Suprapubic skin (tissue), 3 donors: ENCODE measurements around the gene TRAF3.

Experiments
- CTCF ChIP-seq, 2 donors: fragments of 200-600 bp in 1 of 2; fragments of 450-650 bp in 1 of 2; sonication (generic) in 1 of 2; IDR thresholded peaks; one replicate each; pipeline ENCODE4 v1.5.1; 2016 to 2019; ENCODE audit warnings: antibody characterized with exemption in 2 of 2, mild to moderate bottlenecking in 1 of 2, moderate library complexity in 1 of 2
- EP300 ChIP-seq: sonication (generic); formaldehyde crosslinking; IDR thresholded peaks from one replicate; pipeline ENCODE4 v1.6.1; 2017; ENCODE audit warnings: antibody characterized with exemption
- POLR2A ChIP-seq, 2 donors: fragments of 450-650 bp; IDR thresholded peaks; one replicate each; pipeline ENCODE4 v1.6.1; 2017; ENCODE audit warnings: antibody characterized with exemption in 2 of 2, mild to moderate bottlenecking in 2 of 2, moderate library complexity in 2 of 2

GRCh38 chr14:102805941-102806340 lies 28.7 kb downstream of the TRAF3 start:
- TF ChIP-seq CTCF (IDR thresholded peaks at IDR 0.05) (no peak), EP300 (no peak), POLR2A (IDR thresholded peaks at IDR 0.05) (no peak)
